ENCODE measurements around the gene COBL.

COBL gene

GRCh38 chr7:51325261-51325676 is 8.7 kb upstream of the COBL start:
- no peak for DNase-seq

- DNase-seq, result no peak
These were observed 7.7 kb upstream of the COBL start for GRCh38 chr7:51324206-51324898.

DNA sequence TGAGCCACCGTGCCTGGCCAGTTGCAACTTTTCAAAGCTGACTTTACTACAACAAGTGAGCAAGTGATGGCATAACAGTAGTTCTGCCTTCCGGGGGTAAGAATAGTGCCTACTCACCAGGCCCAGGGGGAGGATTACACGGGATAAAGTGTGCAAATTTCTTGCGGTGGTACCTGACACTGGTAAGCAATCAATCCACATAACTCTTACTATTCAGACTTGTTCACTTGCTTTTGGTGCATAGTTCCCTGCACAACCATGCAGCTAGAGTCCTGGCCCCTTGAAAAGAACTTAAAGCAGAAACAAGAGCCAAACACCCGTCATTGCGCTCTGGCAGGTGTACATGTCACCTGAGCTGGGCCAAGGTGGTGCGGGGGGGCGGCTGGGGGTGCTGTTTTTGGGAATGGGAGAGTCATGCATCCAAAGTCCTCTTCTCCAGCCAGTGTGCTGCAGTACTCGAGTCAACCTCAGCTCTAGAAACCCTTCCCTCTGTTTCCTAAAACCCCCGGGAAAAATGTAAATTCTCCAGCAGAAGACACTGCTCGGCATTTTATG is 5.4 kb upstream of the COBL start:
- DNase-seq, result no peak

DNA sequence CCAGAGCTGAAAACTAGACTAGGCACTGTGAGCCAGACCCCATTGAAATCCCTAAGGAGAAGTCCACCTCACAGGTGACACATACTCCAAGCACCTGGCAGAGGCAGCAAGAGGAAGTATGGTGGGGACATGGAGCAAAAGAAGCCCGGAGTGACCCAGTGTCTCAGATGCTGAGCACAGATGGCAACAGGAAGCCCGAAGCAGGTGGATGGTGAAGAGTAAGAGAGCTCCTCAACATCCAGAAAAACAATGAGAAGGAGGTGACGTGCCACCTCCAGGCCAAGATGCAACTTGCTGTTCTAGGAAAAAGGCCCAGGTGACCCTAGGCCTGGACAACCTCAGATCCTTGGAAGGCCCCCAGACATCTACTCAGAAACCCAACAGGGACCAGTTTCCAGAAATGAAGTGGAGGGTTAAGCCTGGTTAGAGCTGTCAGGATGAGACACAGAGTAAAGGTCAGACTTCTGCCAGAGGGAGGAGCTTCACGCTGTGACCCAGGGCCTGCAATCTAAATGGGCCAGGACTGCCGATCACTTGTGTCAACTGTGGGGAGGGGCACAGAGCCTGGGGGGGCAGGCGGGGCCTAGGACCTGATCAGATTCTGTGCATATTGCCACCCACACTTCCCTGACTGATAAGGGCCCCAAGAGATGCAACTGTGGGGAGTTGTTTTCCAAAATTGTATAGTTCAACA is 2.4 kb upstream of the COBL start:
- DNase-seq, result no peak

- DNase-seq, result no peak
These were observed 1.4 kb upstream of the COBL start for GRCh38 chr7:51318001-51318400.

DNA sequence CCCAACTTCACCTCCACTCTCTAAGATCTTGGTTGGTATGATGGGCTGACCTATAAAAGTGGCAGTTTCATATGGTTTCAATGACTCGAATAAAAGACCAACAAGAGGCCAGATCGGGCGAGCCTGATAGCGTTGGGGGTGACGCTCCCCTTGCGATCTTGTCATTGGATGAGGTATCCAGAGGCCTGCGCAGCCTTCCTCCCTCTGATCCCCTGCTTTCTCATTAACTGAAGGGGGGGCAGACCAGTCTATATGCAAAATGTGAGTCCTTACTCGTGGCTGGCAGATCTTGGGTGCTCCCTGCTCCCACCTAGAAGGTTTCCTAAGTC is 937 bp upstream of the COBL start:
- DNase-seq, result no peak

- no peak for DNase-seq
These were observed 345 bp downstream of the COBL start for GRCh38 chr7:51316262-51316665.

DNA sequence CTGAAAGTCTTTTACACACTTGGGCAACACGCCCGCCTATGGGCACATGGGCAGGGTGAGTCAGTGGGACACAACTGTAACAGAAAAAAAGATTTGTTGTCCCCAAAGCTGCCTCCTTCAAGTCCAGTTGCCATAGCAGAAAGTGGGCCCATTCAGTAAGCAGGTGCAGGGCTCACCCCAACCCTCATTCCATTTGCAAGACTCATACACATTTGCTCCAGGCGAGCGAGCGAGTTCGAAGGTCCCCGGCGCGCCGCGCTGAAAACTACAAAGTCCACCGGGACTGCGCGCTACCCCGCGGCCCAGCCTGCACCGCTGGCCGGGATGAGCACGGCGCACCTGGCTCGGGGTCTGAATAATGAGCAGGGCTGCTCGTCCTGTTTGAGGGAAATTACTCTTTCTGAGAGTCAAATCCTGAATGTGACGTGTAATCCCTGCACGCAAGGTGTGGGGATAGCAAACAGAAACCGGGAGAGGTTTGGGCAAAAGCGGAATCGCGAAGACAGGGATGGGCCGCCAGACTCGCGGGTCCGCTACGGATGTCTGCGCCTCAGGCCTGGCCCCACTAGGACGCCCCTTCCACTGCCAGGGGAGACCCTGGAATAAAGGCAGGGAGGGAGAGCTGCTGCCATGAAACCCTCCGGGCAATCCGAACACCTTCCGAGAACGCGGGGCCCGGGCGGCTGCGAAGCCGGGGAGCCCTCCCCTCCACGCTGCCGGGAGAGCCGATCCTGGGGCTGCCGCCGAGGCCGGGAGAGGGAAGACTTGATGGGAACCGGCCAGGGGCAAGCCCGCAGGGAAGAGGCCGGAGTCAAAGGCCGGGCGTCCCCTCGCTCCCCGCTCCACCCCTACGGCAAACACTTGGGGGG is 982 bp downstream of the COBL start:
- DNase-seq, result no peak

GRCh38 chr7:51314726-51315125 is 1.9 kb downstream of the COBL start:
- DNase-seq, result no peak

DNA sequence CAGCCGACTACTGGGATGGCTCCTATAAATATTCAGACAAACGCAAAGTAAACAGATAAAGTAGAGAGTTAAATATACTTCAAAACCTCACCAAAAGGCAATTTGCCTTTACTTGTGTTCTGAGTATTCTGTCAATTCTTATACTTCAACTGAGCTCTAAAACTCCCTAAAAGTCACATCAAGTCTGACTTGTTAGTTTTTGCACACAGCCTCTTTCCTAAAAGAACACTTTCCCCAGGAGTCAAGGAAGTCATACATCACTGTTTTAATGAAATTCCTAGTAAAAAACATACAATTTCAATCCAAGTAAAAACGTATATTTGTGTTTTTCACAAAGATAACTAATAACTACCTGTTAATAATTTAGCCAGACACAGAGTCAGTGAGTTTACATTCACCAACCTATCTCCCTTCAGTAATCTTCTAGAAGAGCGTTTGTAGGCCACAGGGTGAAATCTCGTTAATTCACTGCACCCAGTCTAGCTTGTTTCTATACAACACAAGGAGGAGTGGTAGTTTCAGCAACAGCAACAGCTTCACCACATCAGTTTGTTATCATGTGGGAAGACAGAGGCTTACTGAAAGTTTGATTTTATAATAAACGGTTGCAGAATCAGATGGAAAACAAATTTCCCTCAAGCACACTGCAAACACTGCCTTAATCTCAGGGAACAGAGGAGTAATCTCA is 2.7 kb downstream of the COBL start:
- DNase-seq, result no peak

GRCh38 chr7:51312951-51313737 is 3.5 kb downstream of the COBL start:
- DNase-seq, result no peak

GRCh38 chr7:51311166-51311565 is 5.4 kb downstream of the COBL start:
- no peak for DNase-seq

DNA sequence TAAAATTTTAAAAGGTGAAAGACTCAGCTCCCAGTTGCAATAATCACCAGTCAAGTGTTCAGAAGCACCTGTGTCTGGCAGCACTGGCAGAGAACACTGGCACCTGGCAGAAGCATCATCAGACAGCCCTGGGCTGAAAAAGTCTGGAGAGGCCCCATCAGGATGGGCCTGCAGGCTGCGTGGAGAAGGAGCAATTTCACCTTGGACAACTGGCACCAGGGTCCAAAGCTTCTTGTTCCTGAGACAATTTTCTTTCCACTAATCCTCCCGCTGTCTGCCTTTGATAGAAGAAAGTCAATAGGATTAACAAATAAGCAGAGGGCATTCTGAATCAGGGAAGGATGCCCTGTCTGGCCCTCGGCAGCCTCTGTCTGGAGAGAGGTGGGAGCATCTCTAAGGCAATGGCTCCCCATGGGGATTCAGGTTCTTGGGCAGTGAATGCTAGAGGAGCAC is 6.5 kb downstream of the COBL start:
- DNase-seq, result no peak

- DNase-seq, result no peak
These were observed 7.1 kb downstream of the COBL start for GRCh38 chr7:51309361-51310130.

DNA sequence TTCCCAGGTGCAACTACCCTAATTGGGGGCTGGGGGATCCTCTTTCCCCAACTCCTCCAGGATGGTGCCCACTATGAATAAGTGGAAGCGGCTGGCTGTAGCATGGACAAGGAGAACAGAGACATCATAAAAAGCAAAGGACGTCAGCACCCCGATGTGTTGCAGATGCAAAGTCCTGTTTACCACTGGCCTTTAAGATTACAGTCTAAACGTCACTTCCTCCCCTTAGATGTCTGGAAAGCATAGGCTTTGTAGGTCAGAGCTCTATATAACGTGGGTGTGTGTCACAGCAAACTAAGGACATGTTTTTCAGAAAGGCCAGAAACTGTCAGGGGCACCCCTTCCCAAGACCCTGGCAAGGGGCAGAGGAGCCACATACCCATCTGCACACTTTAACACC is 7.9 kb downstream of the COBL start:
- no peak for DNase-seq

DNA sequence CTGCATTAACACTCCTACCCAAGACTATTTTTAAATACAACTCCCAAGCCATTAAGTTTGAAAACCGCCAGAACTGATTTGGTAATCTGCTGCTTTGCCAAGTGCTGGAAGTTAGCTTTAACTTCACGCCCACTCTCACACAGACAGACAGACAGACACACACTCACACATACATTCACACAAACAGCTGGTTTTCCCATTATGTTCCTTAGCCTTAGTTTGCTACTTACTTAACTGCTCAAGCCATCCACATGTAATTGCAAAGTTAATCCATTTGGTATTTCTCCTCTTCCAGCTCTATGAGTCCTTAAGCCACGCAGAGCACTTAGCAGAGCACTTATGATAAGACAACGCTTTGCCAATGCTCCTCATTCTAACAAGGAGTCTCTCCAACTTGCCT is 8.3 kb downstream of the COBL start:
- no peak for DNase-seq

GRCh38 chr7:51307651-51308210 is 8.9 kb downstream of the COBL start:
- no peak for DNase-seq

DNA sequence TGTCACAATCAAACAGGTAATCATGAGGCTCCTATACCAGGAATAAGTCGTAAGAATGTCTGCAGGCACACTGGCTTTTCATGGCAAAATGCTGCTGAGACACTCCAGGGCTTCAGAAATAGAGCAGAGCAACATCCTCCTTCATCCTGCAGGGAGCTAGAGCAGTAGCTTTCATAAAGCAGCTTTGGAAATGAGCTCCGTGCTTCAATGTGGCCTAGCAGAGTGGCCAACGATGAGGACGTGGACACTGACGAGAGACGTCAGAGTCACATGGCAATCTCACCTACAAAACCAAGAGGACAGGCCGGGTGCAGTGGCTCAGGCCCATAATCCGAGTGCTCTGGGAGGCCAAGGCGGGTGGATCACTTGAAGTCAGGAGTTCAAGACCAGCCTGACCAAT is 9.8 kb downstream of the COBL start:
- no peak for DNase-seq

- DNase-seq, result no peak
These were observed 11.9 kb downstream of the COBL start for GRCh38 chr7:51304729-51305128.

GRCh38 chr7:51303142-51303525 is 13.5 kb downstream of the COBL start:
- DNase-seq, result no peak

DNA sequence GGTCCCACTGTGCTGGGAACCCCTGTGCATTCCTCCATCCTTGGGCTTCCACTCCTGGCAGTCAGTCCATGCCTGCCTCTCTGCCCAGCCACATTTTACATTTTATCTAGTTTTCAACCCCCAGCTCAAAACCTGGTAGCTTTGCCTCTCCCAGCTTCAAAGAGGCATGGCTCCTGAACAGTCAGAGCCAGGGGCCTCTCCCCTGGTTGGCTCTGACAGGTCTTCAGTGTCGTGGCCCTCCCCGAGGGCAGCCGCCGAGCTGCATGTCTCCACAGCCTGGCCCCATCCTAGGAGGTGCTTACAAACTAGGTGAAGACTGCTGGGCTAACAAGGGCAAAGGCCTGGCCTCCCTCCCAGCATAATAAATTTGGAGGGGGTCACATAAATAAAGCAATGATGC is 14.8 kb downstream of the COBL start:
- no peak for DNase-seq

Data from HCEC 1CT (cell line).